Measurements from ENCODE around the gene NLGN2. TPM values are rescaled to one million over a fixed set of nuclear protein-coding genes. Genes with fewer than 3 reads are reported as not detected.

The NLGN2 gene
- total and polyA plus RNA-seq, 8 donors: 1.7 to 42.0 (median 6.7) TPM

DNA sequence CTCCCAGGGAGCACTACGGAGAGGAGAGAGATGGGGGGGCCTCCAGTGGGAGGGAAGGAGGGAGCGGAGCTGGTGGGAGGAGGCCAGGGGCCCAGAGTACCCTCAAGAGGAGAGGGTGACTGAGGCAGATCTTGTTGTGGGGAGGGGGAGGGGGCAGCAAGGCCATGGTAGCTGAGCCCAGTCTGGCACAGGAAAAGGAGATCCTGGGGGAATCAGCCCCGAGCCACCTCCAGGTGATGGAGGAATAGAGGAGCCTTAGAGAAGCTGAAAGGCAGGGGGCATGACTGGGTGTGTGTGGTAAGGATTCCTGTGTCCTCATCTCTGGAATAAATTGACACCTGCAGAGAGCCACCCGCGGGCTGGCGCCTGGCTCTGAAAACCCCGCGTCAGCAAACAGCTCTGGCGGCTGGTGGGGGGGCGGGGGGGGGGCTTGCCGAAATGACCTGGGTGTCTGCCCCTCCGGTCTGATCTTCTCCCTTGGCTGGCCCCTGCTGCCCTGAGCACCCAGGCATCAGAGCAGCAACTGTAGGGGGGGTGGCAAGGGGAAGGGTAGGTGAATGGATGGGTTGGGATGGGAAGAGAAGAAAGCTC is 1.3 kb upstream of the NLGN2 start:
- Histone ChIP-seq H3K27me3 (peaks cover 0 to 13% (median 0%) of the 10 kb centered on the region in 3 donors), H3K9me3 (no peaks in the 10 kb centered on the region), H3K27ac (peak overlapping the region in 2 of 5 donors; percentile 90 to 94), H3K36me3 (peaks cover 0 to 25% (median 19%) of the 10 kb centered on the region in 4 donors), H3K4me1 (peaks cover 30 to 42% (median 34%) of the 10 kb centered on the region in 4 donors), H3K4me3 (peak overlapping the region in 1 of 4 donors; percentile 74)
- intact Hi-C loops (cut with DNase I; ENCODE audit: low total_unique reads): no loop called here
- TF ChIP-seq EP300 (IDR thresholded peaks at IDR 0.05): no peak
- TF ChIP-seq POLR2AphosphoS5 (IDR thresholded peaks at IDR 0.05): no peak
- no peak for TF ChIP-seq POLR2A (IDR thresholded peaks at IDR 0.05)
- TF ChIP-seq, protein P1, sequence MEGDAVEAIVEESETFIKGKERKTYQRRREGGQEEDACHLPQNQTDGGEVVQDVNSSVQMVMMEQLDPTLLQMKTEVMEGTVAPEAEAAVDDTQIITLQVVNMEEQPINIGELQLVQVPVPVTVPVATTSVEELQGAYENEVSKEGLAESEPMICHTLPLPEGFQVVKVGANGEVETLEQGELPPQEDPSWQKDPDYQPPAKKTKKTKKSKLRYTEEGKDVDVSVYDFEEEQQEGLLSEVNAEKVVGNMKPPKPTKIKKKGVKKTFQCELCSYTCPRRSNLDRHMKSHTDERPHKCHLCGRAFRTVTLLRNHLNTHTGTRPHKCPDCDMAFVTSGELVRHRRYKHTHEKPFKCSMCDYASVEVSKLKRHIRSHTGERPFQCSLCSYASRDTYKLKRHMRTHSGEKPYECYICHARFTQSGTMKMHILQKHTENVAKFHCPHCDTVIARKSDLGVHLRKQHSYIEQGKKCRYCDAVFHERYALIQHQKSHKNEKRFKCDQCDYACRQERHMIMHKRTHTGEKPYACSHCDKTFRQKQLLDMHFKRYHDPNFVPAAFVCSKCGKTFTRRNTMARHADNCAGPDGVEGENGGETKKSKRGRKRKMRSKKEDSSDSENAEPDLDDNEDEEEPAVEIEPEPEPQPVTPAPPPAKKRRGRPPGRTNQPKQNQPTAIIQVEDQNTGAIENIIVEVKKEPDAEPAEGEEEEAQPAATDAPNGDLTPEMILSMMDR (IDR thresholded peaks at IDR 0.05): no peak
- 34 to 52% (median 47%) methylated on average over 7 to 12 of the region's 12 CpGs for WGBS, 5 donors
- DNase-seq: no peak

DNA sequence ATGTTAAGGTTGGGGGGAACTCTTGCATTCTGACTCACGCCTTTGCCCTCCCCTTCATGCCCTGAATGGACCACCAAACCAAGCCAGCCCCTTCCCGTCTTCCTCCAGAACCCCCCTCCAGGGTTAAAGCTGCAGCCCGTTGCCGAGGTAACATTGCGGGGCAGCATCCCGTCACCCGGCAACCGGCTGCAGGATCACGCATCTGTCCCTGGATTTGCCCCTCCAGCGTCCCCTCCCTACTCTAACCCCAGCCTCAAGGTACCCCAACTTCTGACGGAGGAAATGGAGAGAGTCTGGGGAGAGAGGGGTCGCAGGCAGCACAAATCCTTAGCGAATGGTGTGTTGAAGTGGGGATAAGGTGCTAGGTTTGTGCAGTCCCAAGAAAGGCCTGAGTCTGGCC is 563 bp upstream of the NLGN2 start:
- H3K4me1 ChIP-seq: peaks cover 30 to 38% (median 33%) of the 10 kb centered on the region in 4 donors
- 79 to 90% (median 81%) methylated on average over 13 of the region's 13 CpGs for WGBS, 5 donors
- H3K4me3 ChIP-seq: no peak overlapping the region
- H3K36me3 ChIP-seq: peaks cover 0 to 25% (median 19%) of the 10 kb centered on the region in 4 donors
- H3K9me3 ChIP-seq: no peaks in the 10 kb centered on the region
- DNase-seq: no peak
- peaks cover 0 to 13% (median 0%) of the 10 kb centered on the region in 3 donors for H3K27me3 ChIP-seq
- TF ChIP-seq EP300 (IDR thresholded peaks at IDR 0.05) (no peak), POLR2A (IDR thresholded peaks at IDR 0.05) (no peak), POLR2AphosphoS5 (IDR thresholded peaks at IDR 0.05) (no peak)
- TF ChIP-seq, protein P1 (IDR thresholded peaks at IDR 0.05): no peak
- intact Hi-C loops (cut with DNase I; ENCODE audit: low total_unique reads): no loop called here
- no peak overlapping the region for H3K27ac ChIP-seq

DNA sequence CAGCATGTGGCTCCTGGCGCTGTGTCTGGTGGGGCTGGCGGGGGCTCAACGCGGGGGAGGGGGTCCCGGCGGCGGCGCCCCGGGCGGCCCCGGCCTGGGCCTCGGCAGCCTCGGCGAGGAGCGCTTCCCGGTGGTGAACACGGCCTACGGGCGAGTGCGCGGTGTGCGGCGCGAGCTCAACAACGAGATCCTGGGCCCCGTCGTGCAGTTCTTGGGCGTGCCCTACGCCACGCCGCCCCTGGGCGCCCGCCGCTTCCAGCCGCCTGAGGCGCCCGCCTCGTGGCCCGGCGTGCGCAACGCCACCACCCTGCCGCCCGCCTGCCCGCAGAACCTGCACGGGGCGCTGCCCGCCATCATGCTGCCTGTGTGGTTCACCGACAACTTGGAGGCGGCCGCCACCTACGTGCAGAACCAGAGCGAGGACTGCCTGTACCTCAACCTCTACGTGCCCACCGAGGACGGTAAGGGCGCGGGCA is 645 bp downstream of the NLGN2 start:
- H3K27ac ChIP-seq: no peak overlapping the region
- peaks cover 0 to 25% (median 19%) of the 10 kb centered on the region in 4 donors for H3K36me3 ChIP-seq
- H3K4me1 ChIP-seq: peaks cover 19 to 26% (median 21%) of the 10 kb centered on the region in 4 donors
- DNase-seq: peak in 1 of 2 donors; percentile 60
- 44 to 80% (median 56%) methylated on average over 27 to 58 of the region's 58 CpGs for WGBS, 5 donors
- no peak for TF ChIP-seq POLR2AphosphoS5 (IDR thresholded peaks at IDR 0.05)
- TF ChIP-seq EP300 (IDR thresholded peaks at IDR 0.05): no peak
- no peak for TF ChIP-seq POLR2A (IDR thresholded peaks at IDR 0.05)
- TF ChIP-seq, protein P1 (IDR thresholded peaks at IDR 0.05): no peak
- H3K9me3 ChIP-seq: no peaks in the 10 kb centered on the region
- peaks cover 0 to 13% (median 0%) of the 10 kb centered on the region in 3 donors for H3K27me3 ChIP-seq
- intact Hi-C loops (cut with DNase I; ENCODE audit: low total_unique reads): no loop called here
- H3K4me3 ChIP-seq: peak overlapping the region in 1 of 4 donors; percentile 6

DNA sequence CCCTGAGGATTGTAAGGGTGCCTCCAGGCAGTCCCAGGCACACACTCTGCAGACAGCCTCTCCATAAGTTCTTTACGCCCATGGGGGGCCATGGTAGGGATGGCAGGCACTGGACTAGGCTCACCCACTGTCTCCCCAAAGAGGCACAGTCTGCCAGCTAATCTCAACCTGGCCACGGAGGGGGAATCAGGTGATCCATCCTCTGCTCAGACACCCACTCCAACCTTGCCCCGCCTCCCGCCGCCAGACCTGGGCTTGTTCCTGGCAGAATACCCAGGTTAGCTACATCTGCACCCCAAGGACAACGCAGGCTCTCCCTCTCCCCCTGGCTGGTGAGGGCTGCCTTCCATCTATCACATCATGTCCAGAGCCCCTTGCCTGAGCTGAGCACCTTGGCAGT is 1.2 kb downstream of the NLGN2 start:
- WGBS, 5 donors: 74 to 90% (median 80%) methylated on average over 2 to 6 of the region's 6 CpGs
- no peak for TF ChIP-seq POLR2A (IDR thresholded peaks at IDR 0.05)
- intact Hi-C loops (cut with DNase I; ENCODE audit: low total_unique reads): no loop called here

DNA sequence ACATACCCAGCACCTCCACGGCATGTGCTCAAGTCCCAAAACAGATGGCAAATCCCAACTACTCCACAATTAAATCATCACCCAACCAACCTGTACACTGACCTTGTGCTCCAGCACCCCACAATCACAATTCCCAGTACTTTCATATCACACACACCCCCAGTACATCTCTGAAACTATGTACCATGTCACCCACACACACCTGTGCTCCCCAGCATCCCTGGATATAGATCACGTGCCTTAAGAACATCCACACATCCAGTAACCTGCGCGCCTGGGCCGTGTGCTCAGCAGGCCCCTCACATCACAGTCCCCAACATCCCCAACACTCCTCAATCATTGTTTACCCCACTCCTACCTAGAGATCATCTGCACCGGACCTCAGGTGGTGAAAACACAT is 2.1 kb downstream of the NLGN2 start:
- DNase-seq: no peak
- Histone ChIP-seq H3K27ac (no peak overlapping the region), H3K9me3 (no peaks in the 10 kb centered on the region), H3K4me1 (peaks cover 14 to 23% (median 19%) of the 10 kb centered on the region in 4 donors), H3K27me3 (peaks cover 0 to 11% (median 0%) of the 10 kb centered on the region in 3 donors), H3K36me3 (peaks cover 0 to 27% (median 20%) of the 10 kb centered on the region in 4 donors), H3K4me3 (no peak overlapping the region)
- 89 to 94% (median 91%) methylated on average over 6 of the region's 6 CpGs for WGBS, 5 donors
- TF ChIP-seq POLR2AphosphoS5 (IDR thresholded peaks at IDR 0.05): no peak
- TF ChIP-seq, protein P1 (IDR thresholded peaks at IDR 0.05): no peak
- no peak for TF ChIP-seq EP300 (IDR thresholded peaks at IDR 0.05)
- TF ChIP-seq POLR2A (IDR thresholded peaks at IDR 0.05): no peak
- intact Hi-C loops (cut with DNase I; ENCODE audit: low total_unique reads): no loop called here

More for the DNA sequence above, 1.2 kb downstream of the NLGN2 start:
- Histone ChIP-seq H3K27ac (no peak overlapping the region), H3K9me3 (no peaks in the 10 kb centered on the region), H3K27me3 (peaks cover 0 to 13% (median 0%) of the 10 kb centered on the region in 3 donors), H3K4me3 (no peak overlapping the region), H3K36me3 (peaks cover 0 to 25% (median 19%) of the 10 kb centered on the region in 4 donors), H3K4me1 (peaks cover 17 to 23% (median 19%) of the 10 kb centered on the region in 4 donors)
- no peak for DNase-seq
